HG03108 (cell line): Measurements from ENCODE around the gene ABCA1.
"Not testable (repeated sequence)": the region's sequence is repeated elsewhere in the genome, so short reads cannot be mapped to it uniquely, and the experiment has no call there.

Source experiments
- ATAC-seq: cut with Tn5 transposase; IDR thresholded peaks from one replicate; pipeline ENCODE4 v1.9.1; 2021; ENCODE audit warnings: moderate library complexity; ENCODE audit not compliant: unreplicated experiment

The ABCA1 gene

GRCh38 chr9:104871961-104872527 is 55.9 kb downstream of the ABCA1 start:
- no peak for ATAC-seq

- ATAC-seq: no peak
Measured at GRCh38 chr9:104869811-104870210, 58.1 kb downstream of the ABCA1 start.

GRCh38 chr9:104868687-104869404 is 59.1 kb downstream of the ABCA1 start:
- peak; percentile 95 for ATAC-seq

- peak; percentile 9 for ATAC-seq
Measured at GRCh38 chr9:104868303-104868686, 59.7 kb downstream of the ABCA1 start.

- ATAC-seq: no peak
Measured at GRCh38 chr9:104866191-104866590, 61.8 kb downstream of the ABCA1 start.

GRCh38 chr9:104864675-104865104 is 63.3 kb downstream of the ABCA1 start:
- no peak for ATAC-seq

- peak; percentile 75 for ATAC-seq
Measured at GRCh38 chr9:104863180-104863883, 64.6 kb downstream of the ABCA1 start.

- ATAC-seq: no peak
Measured at GRCh38 chr9:104861397-104861796, 66.6 kb downstream of the ABCA1 start.

GRCh38 chr9:104860263-104860662 is 67.7 kb downstream of the ABCA1 start:
- no peak for ATAC-seq

- no peak for ATAC-seq
Measured at GRCh38 chr9:104858846-104859245, 69.1 kb downstream of the ABCA1 start.

GRCh38 chr9:104858271-104858670 is 69.7 kb downstream of the ABCA1 start:
- ATAC-seq: no peak

GRCh38 chr9:104856413-104856941 is 71.5 kb downstream of the ABCA1 start:
- no peak for ATAC-seq

GRCh38 chr9:104855807-104856206 is 72.1 kb downstream of the ABCA1 start:
- ATAC-seq: no peak

- ATAC-seq: not testable (repeated sequence)
Measured at GRCh38 chr9:104855258-104855657, 72.7 kb downstream of the ABCA1 start.

- ATAC-seq: no peak
Measured at GRCh38 chr9:104854613-104855012, 73.3 kb downstream of the ABCA1 start.

- ATAC-seq: no peak
Measured at GRCh38 chr9:104853683-104854082, 74.3 kb downstream of the ABCA1 start.

- ATAC-seq: no peak
Measured at GRCh38 chr9:104853159-104853558, 74.8 kb downstream of the ABCA1 start.

GRCh38 chr9:104851546-104851920 is 76.4 kb downstream of the ABCA1 start:
- no peak for ATAC-seq

- ATAC-seq: no peak
Measured at GRCh38 chr9:104850786-104851545, 77.0 kb downstream of the ABCA1 start.

GRCh38 chr9:104849023-104849422 is 78.9 kb downstream of the ABCA1 start:
- ATAC-seq: no peak

- ATAC-seq: no peak
Measured at GRCh38 chr9:104844710-104845109, 83.2 kb downstream of the ABCA1 start.
